H1 (cell line): ENCODE data around the gene CHD6. TPM values are rescaled to one million over a fixed set of nuclear protein-coding genes. Genes with fewer than 3 reads are reported as not detected.

ENCODE experiments used
- polyA plus RNA-seq, 7 experiments: library from polyadenylated mRNA; depleted of rRNA in 3 of 7; stranded (reverse) in 5 of 7; unstranded in 2 of 7; fragments of >200 nt in 5 of 7; fragments of 200-250 nt in 2 of 7; gene quantifications; 1 replicate in 5 of 7; 2 replicates in 1 of 7; 4 replicates in 1 of 7; pipeline versions ENCODE4 v1.2.1 to v1.2.3, GENCODE V29; 2011 to 2013; ENCODE audit warnings: missing spikeins in 2 of 7, mixed read lengths in 2 of 7
- total RNA-seq: library from RNA; stranded (reverse); fragmentation: NEBNext Ultra II Directional; extraction: Animal tissue kit (Norgen Biotek cat#: 25700); gene quantifications from 2 replicates; pipeline ENCODE4 v1.2.1, GENCODE V29; 2021
- TF ChIP-seq, protein P1 (sequence below): fragments of 300-600 bp; sonication (generic); IDR thresholded peaks from 2 replicates; pipeline ENCODE4 v1.7.1; 2012; ENCODE audit warnings: low read length, moderate library complexity, mild to moderate bottlenecking, inconsistent platforms; ENCODE audit not compliant: insufficient replicate concordance
- TF ChIP-seq, protein P2 (sequence below), 3 experiments: IDR thresholded peaks; 1 replicate in 2 of 3; 2 replicates in 1 of 3; pipeline versions ENCODE4 v1.5.1 to v1.6.1; 2011; ENCODE audit warnings: low read length in 3 of 3, mild to moderate bottlenecking in 3 of 3, inconsistent platforms in 2 of 3, low read depth in 1 of 3, moderate library complexity in 1 of 3; ENCODE audit not compliant: insufficient read depth in 1 of 3; ENCODE audit errors: control extremely low read depth in 1 of 3

The CHD6 gene
- total and polyA plus RNA-seq, 2 of the 8 experiments (the other 6 are each of a cell fraction or from before 2014, with no cell fraction given), result 11.1 to 62.9 TPM

DNA sequence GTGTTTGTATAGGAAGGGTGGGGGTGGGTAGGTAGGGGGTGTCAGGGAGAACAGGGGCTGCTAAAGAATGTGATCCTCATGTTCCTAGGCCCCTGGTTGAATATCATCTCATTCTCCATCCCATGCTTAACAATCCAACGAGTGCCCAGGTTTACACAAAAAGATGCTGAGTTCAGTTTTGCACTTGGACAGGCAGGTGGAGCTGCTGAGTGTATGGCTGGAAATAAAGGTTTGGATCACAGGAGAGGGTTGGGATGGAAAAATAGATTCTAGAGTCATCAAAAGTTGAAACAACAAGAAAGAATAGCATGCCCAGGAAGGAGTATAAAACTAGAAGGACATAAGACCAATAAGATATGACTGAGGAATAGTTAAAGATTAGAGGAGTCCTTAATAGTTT lies 14.2 kb downstream of the CHD6 start (continued):
- TF ChIP-seq, protein P1, sequence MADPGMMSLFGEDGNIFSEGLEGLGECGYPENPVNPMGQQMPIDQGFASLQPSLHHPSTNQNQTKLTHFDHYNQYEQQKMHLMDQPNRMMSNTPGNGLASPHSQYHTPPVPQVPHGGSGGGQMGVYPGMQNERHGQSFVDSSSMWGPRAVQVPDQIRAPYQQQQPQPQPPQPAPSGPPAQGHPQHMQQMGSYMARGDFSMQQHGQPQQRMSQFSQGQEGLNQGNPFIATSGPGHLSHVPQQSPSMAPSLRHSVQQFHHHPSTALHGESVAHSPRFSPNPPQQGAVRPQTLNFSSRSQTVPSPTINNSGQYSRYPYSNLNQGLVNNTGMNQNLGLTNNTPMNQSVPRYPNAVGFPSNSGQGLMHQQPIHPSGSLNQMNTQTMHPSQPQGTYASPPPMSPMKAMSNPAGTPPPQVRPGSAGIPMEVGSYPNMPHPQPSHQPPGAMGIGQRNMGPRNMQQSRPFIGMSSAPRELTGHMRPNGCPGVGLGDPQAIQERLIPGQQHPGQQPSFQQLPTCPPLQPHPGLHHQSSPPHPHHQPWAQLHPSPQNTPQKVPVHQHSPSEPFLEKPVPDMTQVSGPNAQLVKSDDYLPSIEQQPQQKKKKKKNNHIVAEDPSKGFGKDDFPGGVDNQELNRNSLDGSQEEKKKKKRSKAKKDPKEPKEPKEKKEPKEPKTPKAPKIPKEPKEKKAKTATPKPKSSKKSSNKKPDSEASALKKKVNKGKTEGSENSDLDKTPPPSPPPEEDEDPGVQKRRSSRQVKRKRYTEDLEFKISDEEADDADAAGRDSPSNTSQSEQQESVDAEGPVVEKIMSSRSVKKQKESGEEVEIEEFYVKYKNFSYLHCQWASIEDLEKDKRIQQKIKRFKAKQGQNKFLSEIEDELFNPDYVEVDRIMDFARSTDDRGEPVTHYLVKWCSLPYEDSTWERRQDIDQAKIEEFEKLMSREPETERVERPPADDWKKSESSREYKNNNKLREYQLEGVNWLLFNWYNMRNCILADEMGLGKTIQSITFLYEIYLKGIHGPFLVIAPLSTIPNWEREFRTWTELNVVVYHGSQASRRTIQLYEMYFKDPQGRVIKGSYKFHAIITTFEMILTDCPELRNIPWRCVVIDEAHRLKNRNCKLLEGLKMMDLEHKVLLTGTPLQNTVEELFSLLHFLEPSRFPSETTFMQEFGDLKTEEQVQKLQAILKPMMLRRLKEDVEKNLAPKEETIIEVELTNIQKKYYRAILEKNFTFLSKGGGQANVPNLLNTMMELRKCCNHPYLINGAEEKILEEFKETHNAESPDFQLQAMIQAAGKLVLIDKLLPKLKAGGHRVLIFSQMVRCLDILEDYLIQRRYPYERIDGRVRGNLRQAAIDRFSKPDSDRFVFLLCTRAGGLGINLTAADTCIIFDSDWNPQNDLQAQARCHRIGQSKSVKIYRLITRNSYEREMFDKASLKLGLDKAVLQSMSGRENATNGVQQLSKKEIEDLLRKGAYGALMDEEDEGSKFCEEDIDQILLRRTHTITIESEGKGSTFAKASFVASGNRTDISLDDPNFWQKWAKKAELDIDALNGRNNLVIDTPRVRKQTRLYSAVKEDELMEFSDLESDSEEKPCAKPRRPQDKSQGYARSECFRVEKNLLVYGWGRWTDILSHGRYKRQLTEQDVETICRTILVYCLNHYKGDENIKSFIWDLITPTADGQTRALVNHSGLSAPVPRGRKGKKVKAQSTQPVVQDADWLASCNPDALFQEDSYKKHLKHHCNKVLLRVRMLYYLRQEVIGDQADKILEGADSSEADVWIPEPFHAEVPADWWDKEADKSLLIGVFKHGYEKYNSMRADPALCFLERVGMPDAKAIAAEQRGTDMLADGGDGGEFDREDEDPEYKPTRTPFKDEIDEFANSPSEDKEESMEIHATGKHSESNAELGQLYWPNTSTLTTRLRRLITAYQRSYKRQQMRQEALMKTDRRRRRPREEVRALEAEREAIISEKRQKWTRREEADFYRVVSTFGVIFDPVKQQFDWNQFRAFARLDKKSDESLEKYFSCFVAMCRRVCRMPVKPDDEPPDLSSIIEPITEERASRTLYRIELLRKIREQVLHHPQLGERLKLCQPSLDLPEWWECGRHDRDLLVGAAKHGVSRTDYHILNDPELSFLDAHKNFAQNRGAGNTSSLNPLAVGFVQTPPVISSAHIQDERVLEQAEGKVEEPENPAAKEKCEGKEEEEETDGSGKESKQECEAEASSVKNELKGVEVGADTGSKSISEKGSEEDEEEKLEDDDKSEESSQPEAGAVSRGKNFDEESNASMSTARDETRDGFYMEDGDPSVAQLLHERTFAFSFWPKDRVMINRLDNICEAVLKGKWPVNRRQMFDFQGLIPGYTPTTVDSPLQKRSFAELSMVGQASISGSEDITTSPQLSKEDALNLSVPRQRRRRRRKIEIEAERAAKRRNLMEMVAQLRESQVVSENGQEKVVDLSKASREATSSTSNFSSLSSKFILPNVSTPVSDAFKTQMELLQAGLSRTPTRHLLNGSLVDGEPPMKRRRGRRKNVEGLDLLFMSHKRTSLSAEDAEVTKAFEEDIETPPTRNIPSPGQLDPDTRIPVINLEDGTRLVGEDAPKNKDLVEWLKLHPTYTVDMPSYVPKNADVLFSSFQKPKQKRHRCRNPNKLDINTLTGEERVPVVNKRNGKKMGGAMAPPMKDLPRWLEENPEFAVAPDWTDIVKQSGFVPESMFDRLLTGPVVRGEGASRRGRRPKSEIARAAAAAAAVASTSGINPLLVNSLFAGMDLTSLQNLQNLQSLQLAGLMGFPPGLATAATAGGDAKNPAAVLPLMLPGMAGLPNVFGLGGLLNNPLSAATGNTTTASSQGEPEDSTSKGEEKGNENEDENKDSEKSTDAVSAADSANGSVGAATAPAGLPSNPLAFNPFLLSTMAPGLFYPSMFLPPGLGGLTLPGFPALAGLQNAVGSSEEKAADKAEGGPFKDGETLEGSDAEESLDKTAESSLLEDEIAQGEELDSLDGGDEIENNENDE, result no peak
- TF ChIP-seq, protein P2, sequence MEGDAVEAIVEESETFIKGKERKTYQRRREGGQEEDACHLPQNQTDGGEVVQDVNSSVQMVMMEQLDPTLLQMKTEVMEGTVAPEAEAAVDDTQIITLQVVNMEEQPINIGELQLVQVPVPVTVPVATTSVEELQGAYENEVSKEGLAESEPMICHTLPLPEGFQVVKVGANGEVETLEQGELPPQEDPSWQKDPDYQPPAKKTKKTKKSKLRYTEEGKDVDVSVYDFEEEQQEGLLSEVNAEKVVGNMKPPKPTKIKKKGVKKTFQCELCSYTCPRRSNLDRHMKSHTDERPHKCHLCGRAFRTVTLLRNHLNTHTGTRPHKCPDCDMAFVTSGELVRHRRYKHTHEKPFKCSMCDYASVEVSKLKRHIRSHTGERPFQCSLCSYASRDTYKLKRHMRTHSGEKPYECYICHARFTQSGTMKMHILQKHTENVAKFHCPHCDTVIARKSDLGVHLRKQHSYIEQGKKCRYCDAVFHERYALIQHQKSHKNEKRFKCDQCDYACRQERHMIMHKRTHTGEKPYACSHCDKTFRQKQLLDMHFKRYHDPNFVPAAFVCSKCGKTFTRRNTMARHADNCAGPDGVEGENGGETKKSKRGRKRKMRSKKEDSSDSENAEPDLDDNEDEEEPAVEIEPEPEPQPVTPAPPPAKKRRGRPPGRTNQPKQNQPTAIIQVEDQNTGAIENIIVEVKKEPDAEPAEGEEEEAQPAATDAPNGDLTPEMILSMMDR (IDR thresholded peaks at IDR 0.05; ENCODE audit: control extremely low read depth in 1 of 3, insufficient read depth in 1 of 3, low read depth in 1 of 3, low read length in 3 of 3), result peak in 1 of 3 experiments; percentile 26; a peak in 1 of 4 replicates
